K562 (cell line): ENCODE measurements around the gene GUK1. TPM values are rescaled to one million over a fixed set of nuclear protein-coding genes. Genes with fewer than 3 reads are reported as not detected.

Experiments used
- ATAC-seq: fragments of 200-7000 bp; cut with Tn5 transposase; 3 replicates; pipeline ENCODE4 v1.9.1; 2020; ENCODE audit warnings: moderate library complexity
- BruUV-seq: library from RNA; stranded (reverse); fragments of 400-500 nt; replicated peaks from 2 replicates; lab custom pipeline; 2021; lab: Mats Ljungman, UMichigan
- CTCF ChIA-PET: fragments of 300-600 bp; formaldehyde crosslinking; extraction: SDS; loops from one replicate; lab custom pipeline; 2021; ENCODE audit warnings: low intra/inter-chr PET ratio; lab: Yijun Ruan, JAX
- POLR2A ChIA-PET: fragments of 300-600, 350-650 bp; sonication (Branson Sonifier 250); formaldehyde crosslinking; extraction: SDS; loops from one replicate; lab custom pipeline; 2021; ENCODE audit warnings: antibody characterized with exemption, inconsistent platforms; lab: Yijun Ruan, JAX
- DNase-seq, 4 experiments: peaks; one replicate each; pipeline versions ENCODE4 v3.0.0 to v3.0.0-alpha.2; 2011 to 2018; ENCODE audit warnings: low spot score in 3 of 4, mixed read lengths in 3 of 4; ENCODE audit errors: extremely low read depth in 1 of 4
- FAIRE-seq: peaks from 2 replicates; lab custom pipeline; 2011; peaks lifted over from hg19 to GRCh38; lab: Jason Lieb, UNC
- H2AFZ ChIP-seq: 2 replicates; pipeline ENCODE4 v1.6.0; 2011; ENCODE audit warnings: low read depth, low read length, control low read depth, inconsistent platforms
- H3K27ac ChIP-seq: fragments of 200-600 bp; 3 replicates; pipeline ENCODE4 v1.8.0; 2011; ENCODE audit warnings: low read depth, mild to moderate bottlenecking, control low read depth, inconsistent platforms, low read length, moderate library complexity, mixed read lengths; ENCODE audit errors: extremely low read depth
- H3K27me3 ChIP-seq, 2 experiments: fragments of 300-600 bp in 1 of 2; 2 replicates in 1 of 2; 3 replicates in 1 of 2; pipeline versions ENCODE4 v1.6.0 to v1.8.0; 2011; ENCODE audit warnings: inconsistent platforms in 2 of 2, low read length in 2 of 2, mild to moderate bottlenecking in 1 of 2, mixed read lengths in 1 of 2, moderate library complexity in 1 of 2; ENCODE audit not compliant: control insufficient read depth in 2 of 2, insufficient read depth in 2 of 2
- H3K36me3 ChIP-seq: fragments of 300-600 bp; 3 replicates; pipeline ENCODE4 v1.8.0; 2011; ENCODE audit warnings: mild to moderate bottlenecking, low read length, inconsistent platforms; ENCODE audit not compliant: control insufficient read depth, insufficient read depth
- H3K4me1 ChIP-seq, 2 experiments: fragments of 200-600 bp in 1 of 2; replicated peaks in 1 of 2; 2 replicates in 1 of 2; 3 replicates in 1 of 2; pipeline versions ENCODE4 v1.5.1 to v1.8.0; 2011; ENCODE audit warnings: inconsistent platforms in 2 of 2, low read length in 2 of 2, mild to moderate bottlenecking in 1 of 2, mixed read lengths in 1 of 2, moderate library complexity in 1 of 2; ENCODE audit not compliant: control insufficient read depth in 2 of 2, insufficient read depth in 2 of 2
- H3K4me2 ChIP-seq: 2 replicates; pipeline ENCODE4 v1.6.1; 2011; ENCODE audit warnings: low read length, control low read depth, inconsistent platforms, mixed read lengths; ENCODE audit not compliant: insufficient read depth
- H3K4me3 ChIP-seq: fragments of 200-600 bp; sonication (generic), shearing (Covaris generic); 2 replicates; pipeline ENCODE4 v1.5.1; 2016; ENCODE audit warnings: control low read depth, inconsistent platforms
- H3K79me2 ChIP-seq: fragments of 200-600 bp; 3 replicates; pipeline ENCODE4 v1.8.0; 2011; ENCODE audit warnings: low read length, inconsistent platforms; ENCODE audit not compliant: control insufficient read depth, insufficient read depth
- H3K9ac ChIP-seq, 2 experiments: 2 replicates each; pipeline versions ENCODE4 v1.6.0 to v1.6.1; 2011; ENCODE audit warnings: low read depth in 2 of 2, low read length in 2 of 2, control low read depth in 1 of 2, inconsistent platforms in 1 of 2, mild to moderate bottlenecking in 1 of 2, mixed read lengths in 1 of 2; ENCODE audit not compliant: insufficient read depth in 1 of 2
- H3K9me1 ChIP-seq: one replicate; pipeline ENCODE4 v1.6.0; 2011; ENCODE audit warnings: inconsistent platforms, mild to moderate bottlenecking, low read length, moderate library complexity; ENCODE audit not compliant: control insufficient read depth, insufficient read depth
- H3K9me3 ChIP-seq: replicated peaks from 2 replicates; pipeline ENCODE4 v1.5.1; 2011; ENCODE audit warnings: low read depth, low read length, inconsistent platforms; ENCODE audit not compliant: control insufficient read depth, insufficient read depth
- H4K20me1 ChIP-seq: replicated peaks from 2 replicates; pipeline ENCODE4 v1.6.1; 2011; ENCODE audit warnings: low read length, inconsistent platforms, mixed read lengths; ENCODE audit not compliant: control insufficient read depth, insufficient read depth
- CHD4 ChIP-seq: fragments of 200-600 bp; sonication (generic); IDR thresholded peaks from 3 replicates; pipeline ENCODE4 v1.6.1; 2012; ENCODE audit warnings: low read depth, mild to moderate bottlenecking, mixed read lengths, low read length, inconsistent platforms; ENCODE audit not compliant: insufficient read depth, insufficient replicate concordance, poor library complexity, severe bottlenecking
- HDAC6 ChIP-seq: IDR thresholded peaks from 2 replicates; pipeline ENCODE4 v1.6.1; 2012; ENCODE audit warnings: low read depth, mild to moderate bottlenecking, control low read depth, inconsistent platforms, low read length, moderate library complexity
- HMGXB4 ChIP-seq: sonication (generic); formaldehyde crosslinking; IDR thresholded peaks from 2 replicates; pipeline ENCODE4 v1.8.1; 2023; ENCODE audit warnings: mild to moderate bottlenecking, missing genetic modification reagents
- SRSF9 ChIP-seq: fragments of 200-400 bp; formaldehyde crosslinking; IDR thresholded peaks from 2 replicates; pipeline ENCODE4 v1.6.1; 2017; ENCODE audit warnings: low read depth, low read length, borderline replicate concordance
- ZNF184 ChIP-seq: sonication (generic); formaldehyde crosslinking; IDR thresholded peaks from 2 replicates; pipeline ENCODE4 v1.5.0; 2020; ENCODE audit warnings: missing genetic modification reagents
- ZNF224 ChIP-seq: sonication (generic); formaldehyde crosslinking; IDR thresholded peaks from 2 replicates; pipeline ENCODE4 v1.8.0; 2022; ENCODE audit warnings: mild to moderate bottlenecking, missing genetic modification reagents
- ZNF274 ChIP-seq: IDR thresholded peaks from 2 replicates; pipeline ENCODE4 v1.6.1; 2011; ENCODE audit warnings: low read depth, mild to moderate bottlenecking, low read length, moderate library complexity, borderline replicate concordance
- ZNF449 ChIP-seq: fragments of 250-450 bp; sonication (Bioruptor Pico); IDR thresholded peaks from 2 replicates; pipeline ENCODE4 v1.8.0; 2022; ENCODE audit warnings: moderate library complexity, mild to moderate bottlenecking, inconsistent platforms
- WGBS: fragments of 100-300 bp; shearing (Covaris generic); methylation state at CpG from one replicate; pipeline ENCODE4 v1.1.6; 2016; ENCODE audit warnings: low coverage, mixed read lengths; ENCODE audit not compliant: insufficient coverage; ENCODE audit errors: missing lambda C conversion rate; 5-methylcytosine and 5-hydroxymethylcytosine counted together
- in situ Hi-C: fragments of 300-500 bp; cut with MboI; formaldehyde crosslinking; loops from 4 replicates; pipeline ENCODE4 v1.15.0; 2018; ENCODE audit warnings: inconsistent platforms, mixed read lengths
- intact Hi-C: fragments of 100-400 bp; cut with micrococcal nuclease; formaldehyde crosslinking; loops from 2 replicates; pipeline ENCODE4 v1.14.2; 2022
- polyA plus RNA-seq, 8 experiments: library from polyadenylated mRNA; depleted of rRNA in 4 of 8; stranded (reverse) in 5 of 8; unstranded in 3 of 8; fragments of >200 nt; fragmentation: Nextera tagmentation in 2 of 8; fragmentation: Illumina TruSeq in 1 of 8; extraction: Ambion mirVana in 2 of 8; extraction: Trizol in 1 of 8; gene quantifications; 2 replicates each; pipeline versions ENCODE4 v1.2.1 to v1.2.3, GENCODE V29; 2011 to 2014; ENCODE audit warnings: inconsistent platforms in 1 of 8, missing spikeins in 1 of 8
- total RNA-seq, 7 experiments: library from RNA; depleted of rRNA in 6 of 7; stranded (reverse); fragments of >200 nt in 6 of 7; fragmentation: Illumina TruSeq in 2 of 7; extraction: Trizol in 2 of 7; gene quantifications; 2 replicates each; pipeline versions ENCODE4 v1.2.1 to v1.2.3, GENCODE V29; 2011 to 2021; ENCODE audit warnings: low replicate concordance in 1 of 7
- TF ChIP-seq, protein P1 (sequence below): fragments of 450-650 bp; formaldehyde crosslinking; IDR thresholded peaks from 2 replicates; pipeline ENCODE4 v1.4.0; 2020; ENCODE audit warnings: mild to moderate bottlenecking, moderate library complexity

GUK1 gene
- total and polyA plus RNA-seq, 9 of the 15 experiments (the other 6 are each of a cell fraction or from before 2014, with no cell fraction given) = 7.0 to 331 (median 132) TPM

- TF ChIP-seq CHD4 (no peak), SRSF9 (no peak)
Measured at GRCh38 chr1:228160201-228160761, 20.2 kb downstream of the GUK1 start (continued).

- Histone ChIP-seq H3K79me2 (peaks cover 2% of the 10 kb centered on the region; the same call in 2 of the 3 replicates), H3K4me2 (no peak overlapping the region), H3K9me3 (no peaks in the 10 kb centered on the region), H2AFZ (no peak overlapping the region), H3K36me3 (no peaks in the 10 kb centered on the region), H3K27me3 (no peaks in the 10 kb centered on the region), H3K9ac (peak overlapping the region in 1 of 2 experiments; percentile 74; a peak in 1 of 4 replicates), H3K27ac (no peak overlapping the region), H4K20me1 (peaks cover 6% of the 10 kb centered on the region), H3K4me1 (peaks cover 10 to 66% of the 10 kb centered on the region in 2 experiments; a peak in 4 of 5 replicates), H3K4me3 (no peak overlapping the region), H3K9me1 (peaks cover 12% of the 10 kb centered on the region)
- no peak for ATAC-seq
- 4% methylated on average over 7 of the region's 7 CpGs for WGBS
- no peak for DNase-seq
- CTCF ChIA-PET = no interaction called here
- no peak for TF ChIP-seq HMGXB4 (CRISPR knock-in tag)
- TF ChIP-seq, protein P1, sequence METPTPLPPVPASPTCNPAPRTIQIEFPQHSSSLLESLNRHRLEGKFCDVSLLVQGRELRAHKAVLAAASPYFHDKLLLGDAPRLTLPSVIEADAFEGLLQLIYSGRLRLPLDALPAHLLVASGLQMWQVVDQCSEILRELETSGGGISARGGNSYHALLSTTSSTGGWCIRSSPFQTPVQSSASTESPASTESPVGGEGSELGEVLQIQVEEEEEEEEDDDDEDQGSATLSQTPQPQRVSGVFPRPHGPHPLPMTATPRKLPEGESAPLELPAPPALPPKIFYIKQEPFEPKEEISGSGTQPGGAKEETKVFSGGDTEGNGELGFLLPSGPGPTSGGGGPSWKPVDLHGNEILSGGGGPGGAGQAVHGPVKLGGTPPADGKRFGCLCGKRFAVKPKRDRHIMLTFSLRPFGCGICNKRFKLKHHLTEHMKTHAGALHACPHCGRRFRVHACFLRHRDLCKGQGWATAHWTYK (CRISPR knock-in tag) = no peak
- TF ChIP-seq ZNF449 (CRISPR knock-in tag) = no peak
- TF ChIP-seq ZNF184 (CRISPR knock-in tag) = no peak
- TF ChIP-seq HDAC6 = no peak
- TF ChIP-seq ZNF274 = no peak
- no peak for TF ChIP-seq ZNF224 (CRISPR knock-in tag)
- in situ Hi-C loops (no loop called here), intact Hi-C loops (no loop called here)
- peak; percentile 81 for FAIRE-seq
- BruUV-seq = no TSS peak
- POLR2A ChIA-PET = interaction anchor here (0.6 to 3.3 kb wide), 4 partner anchors 10 to 29 kb away, joined by 3 to 15 read pairs (median 4); no protein-coding TSS in a partner anchor
Measured at GRCh38 chr1:228161362-228161761, 21.3 kb downstream of the GUK1 start.
